ENCODE measurements around the gene ALDH1A3. TPM values are rescaled to one million over a fixed set of nuclear protein-coding genes. Genes with fewer than 3 reads are reported as not detected.

The ALDH1A3 gene
- total RNA-seq, 1 experiment from 2014 or later = 215 TPM

- no peak for DNase-seq (ENCODE audit: low read depth)
Observed at GRCh38 chr15:100925480-100925879, 45.8 kb downstream of the ALDH1A3 start.

- no peak for DNase-seq (ENCODE audit: low read depth)
Observed at GRCh38 chr15:100926258-100926657, 46.6 kb downstream of the ALDH1A3 start.

- DNase-seq (ENCODE audit: low read depth) = no peak
Observed at GRCh38 chr15:100926971-100927756, 47.5 kb downstream of the ALDH1A3 start.

DNA sequence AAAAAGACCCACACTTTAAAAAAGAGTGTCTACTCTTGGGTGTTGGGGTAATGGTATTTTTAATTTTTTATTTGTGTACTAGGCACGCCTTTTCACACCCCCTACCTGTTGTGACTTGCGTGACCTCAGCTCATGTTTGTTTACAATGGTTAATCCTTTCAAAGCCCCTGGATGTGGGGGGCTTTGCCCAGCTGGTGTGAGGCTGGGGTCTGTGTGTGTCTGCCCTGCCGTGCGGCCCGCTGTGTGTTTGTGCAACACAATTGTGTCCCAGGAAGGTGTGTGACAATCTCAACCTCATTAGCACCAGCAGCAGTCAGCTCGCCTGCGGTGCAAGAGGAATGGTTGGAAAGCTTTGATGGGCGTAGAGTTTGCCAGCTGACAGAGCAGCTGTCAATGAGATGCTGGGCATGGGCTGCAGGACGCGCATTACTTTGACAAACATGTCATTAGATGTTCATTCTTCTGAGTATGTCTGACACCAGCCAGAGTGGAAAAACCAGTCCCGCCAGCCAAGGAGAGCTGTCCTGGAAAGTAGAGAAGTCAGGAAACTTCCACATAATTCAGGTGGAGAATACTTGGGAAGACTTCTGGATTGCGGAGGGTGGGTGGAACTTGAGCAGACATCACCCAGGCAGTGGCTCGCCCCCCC lies 49.1 kb downstream of the ALDH1A3 start:
- no peak for DNase-seq (ENCODE audit: low read depth)

GRCh38 chr15:100929641-100930042 lies 50.0 kb downstream of the ALDH1A3 start:
- no peak for DNase-seq (ENCODE audit: low read depth)

DNA sequence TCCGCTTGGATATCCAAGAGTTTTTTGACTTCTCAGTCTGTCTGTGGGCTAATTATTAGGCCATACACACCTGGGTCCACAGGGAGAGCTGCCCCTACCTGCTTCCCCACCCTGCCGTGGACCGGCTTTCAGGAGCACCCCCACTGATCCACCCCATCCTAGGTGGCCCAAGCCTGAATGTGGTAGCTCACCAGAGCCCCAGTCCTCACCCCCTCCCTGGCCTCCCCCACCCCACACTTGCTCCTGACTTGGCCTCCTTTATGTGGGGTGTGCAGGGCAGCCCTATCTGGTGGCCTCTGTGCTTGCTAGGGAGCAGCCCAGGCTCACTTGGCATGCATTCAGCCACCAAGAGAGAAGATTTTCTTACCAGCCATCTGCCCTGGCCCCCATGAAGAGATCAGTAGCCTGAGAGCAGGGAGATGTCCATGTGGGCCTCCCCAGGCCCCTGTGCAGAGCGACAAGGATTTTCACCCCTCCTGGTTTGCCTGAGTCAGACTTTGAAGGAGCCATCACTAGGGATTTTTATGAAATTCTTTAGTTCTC lies 50.7 kb downstream of the ALDH1A3 start:
- no peak for DNase-seq (ENCODE audit: low read depth)

DNA sequence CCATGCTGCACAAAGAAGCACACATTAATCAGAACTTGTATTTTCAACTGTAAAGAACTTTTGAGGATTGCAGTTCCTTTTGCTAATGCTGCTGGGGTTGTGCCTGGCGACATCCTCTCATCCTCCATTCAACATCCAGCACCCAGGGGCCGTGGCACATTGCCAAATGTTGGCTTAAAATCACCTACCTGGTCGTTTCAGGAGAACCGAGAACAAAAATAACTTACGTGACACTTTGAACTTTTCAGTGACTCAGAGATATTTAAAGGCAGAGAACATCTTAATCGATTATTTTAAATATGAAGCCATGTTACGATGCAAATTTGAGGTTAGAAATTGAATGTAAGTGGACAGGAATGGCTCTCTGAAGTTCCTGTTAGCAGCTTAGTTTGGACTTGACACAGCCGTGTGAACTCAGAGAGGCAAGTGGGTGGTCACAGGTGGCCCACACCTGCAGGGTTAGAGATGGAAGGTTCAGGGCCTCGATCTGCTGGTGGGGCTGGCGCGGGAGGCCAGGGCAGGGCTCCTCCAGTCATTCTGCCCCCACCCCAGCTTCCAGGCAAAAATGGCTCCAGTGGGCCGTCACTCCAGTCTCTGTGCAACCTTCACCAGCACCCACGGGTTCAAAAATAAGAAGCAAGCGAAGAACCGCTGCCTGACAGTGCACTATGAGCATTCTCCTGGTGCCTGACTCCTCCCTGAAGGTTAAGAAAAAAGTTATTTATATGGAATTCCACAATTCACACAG lies 51.7 kb downstream of the ALDH1A3 start:
- no peak for DNase-seq (ENCODE audit: low read depth)

GRCh38 chr15:100932676-100933348 lies 53.2 kb downstream of the ALDH1A3 start:
- DNase-seq (ENCODE audit: low read depth) = no peak

DNA sequence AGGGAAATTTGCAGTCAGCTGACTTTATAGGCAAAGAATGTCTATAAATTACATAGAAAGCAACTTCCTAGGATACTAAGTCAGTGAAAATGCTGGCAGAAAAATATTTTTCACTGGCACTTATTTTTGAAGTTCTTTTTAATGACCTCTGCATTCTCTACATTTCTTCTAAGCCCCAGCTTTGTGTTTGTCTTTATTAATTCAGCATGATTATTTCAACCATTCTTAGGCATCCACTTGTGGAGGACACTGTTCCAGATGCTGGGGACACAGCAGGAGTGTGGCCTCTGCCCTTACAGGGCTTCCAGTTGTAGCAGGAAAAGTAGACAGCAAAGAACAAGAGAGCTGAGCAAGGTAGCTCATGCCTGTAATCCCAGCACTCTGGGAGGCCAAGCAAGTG lies 54.5 kb downstream of the ALDH1A3 start:
- no peak for DNase-seq (ENCODE audit: low read depth)

GRCh38 chr15:100934726-100935125 lies 55.1 kb downstream of the ALDH1A3 start:
- DNase-seq (ENCODE audit: low read depth) = no peak

GRCh38 chr15:100937171-100937570 lies 57.5 kb downstream of the ALDH1A3 start:
- DNase-seq (ENCODE audit: low read depth) = no peak

- DNase-seq (ENCODE audit: low read depth) = no peak
Observed at GRCh38 chr15:100939791-100940190, 60.2 kb downstream of the ALDH1A3 start.

DNA sequence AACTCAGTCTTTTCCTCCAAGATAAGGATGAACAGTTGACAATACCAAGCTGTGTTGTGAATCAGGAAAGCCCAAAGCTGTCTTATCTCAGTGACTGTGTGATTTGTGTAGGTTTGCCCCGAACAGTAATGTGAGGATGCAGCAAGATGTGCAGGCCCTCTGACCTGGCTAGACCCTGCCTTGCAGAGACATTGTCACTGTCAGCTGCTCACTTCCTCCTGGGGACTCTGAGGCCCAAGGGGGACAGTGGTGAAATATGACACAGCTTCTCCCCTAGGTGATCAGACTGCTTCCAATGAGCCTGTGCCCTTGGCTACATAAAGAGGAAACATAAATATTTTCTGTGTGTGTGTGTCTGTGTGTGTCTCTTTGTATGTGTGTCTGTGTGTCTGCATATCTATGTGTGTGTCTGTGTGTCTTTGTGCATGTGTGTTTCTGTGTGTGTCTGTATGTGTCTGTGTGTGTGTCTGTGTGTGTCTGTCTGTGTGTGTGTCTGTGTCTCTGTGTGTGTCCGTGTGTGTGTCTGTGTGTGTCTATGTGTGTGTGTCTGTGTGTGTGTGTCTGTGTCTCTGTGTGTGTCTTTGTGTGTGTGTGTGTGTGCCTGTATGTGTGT lies 61.2 kb downstream of the ALDH1A3 start:
- DNase-seq (ENCODE audit: low read depth) = no peak

DNA sequence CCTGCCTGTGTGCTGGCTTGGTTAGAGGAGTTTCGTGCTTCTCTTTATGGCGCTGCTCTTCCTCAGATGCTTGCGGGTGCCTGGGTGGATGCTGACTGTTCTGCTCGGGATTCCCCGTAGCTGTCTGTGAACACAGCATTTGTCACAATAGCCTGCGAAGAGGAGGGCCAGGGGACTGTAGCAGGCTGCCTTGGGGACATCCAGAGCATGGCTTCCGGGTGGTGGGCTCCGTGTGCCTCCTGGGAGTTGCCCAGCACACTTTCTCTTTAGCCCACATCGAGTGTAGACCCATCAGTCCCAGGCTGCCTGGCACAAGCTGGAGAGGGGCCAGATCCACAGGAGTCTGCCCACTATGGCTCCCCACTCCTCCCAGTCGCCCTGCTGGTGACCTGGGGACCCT lies 61.9 kb downstream of the ALDH1A3 start:
- no peak for DNase-seq (ENCODE audit: low read depth)

DNA sequence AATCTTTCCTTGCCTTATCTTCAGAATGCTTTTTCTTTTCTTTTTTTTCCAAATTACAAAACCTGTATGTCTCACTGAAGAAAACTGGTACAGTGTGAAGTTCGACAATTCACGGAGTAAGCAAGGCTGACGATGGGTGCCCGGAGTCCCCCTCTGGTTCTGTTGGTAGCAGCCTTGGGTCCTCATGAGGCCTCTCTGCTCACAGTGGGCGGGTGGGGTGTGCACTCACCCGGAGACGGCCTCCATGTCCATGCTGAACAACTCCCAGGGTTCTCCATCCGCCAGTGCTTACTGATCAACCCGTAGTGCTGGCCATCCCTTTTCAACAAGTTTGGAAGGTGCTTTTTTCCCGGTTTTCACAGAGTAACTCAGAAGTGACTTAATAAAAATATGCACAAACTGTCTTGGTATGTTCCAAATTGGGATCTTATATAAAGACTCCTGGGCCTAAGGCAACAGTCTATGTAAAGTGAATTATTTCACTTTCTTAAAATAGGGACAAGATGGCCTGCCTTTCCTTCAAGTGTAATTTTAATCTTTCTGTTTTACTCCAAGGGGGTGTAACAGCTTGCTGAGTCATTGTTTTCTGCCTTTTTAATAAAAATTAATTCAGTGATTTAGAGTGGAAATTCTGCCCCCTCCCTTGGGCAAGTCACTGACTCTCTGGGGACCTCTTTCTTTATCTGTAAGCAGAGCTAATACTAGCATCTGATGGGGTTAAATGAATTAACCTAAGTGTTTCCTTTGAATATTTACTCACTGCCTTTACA lies 63.2 kb downstream of the ALDH1A3 start:
- no peak for DNase-seq (ENCODE audit: low read depth)

- DNase-seq (ENCODE audit: low read depth) = no peak
Observed at GRCh38 chr15:100944244-100944895, 64.7 kb downstream of the ALDH1A3 start.

- no peak for DNase-seq (ENCODE audit: low read depth)
Observed at GRCh38 chr15:100944986-100945385, 65.4 kb downstream of the ALDH1A3 start.

- no peak for DNase-seq (ENCODE audit: low read depth)
Observed at GRCh38 chr15:100947760-100948429, 68.3 kb downstream of the ALDH1A3 start.

- DNase-seq (ENCODE audit: low read depth) = no peak
Observed at GRCh38 chr15:100948430-100948762, 68.8 kb downstream of the ALDH1A3 start.

DNA sequence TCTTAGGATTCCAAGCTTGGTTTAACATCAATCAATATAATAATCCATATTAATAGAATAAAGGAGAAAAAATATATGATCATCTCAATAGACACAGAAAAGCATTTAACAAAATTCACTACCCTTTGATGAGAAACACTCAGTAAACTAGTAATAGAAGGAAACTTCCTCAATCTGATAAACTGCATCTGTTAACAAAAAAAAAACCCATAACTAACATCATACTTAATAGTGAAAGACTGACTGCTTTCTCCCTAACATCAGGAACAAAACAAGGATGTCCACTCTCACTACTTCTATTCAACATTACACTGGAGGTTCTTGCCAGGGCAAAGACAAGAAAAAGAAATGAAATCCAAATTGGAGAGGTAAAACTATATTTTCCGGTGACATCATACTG lies 70.1 kb downstream of the ALDH1A3 start:
- no peak for DNase-seq (ENCODE audit: low read depth)
